Tibial nerve (tissue), 4 donors: ENCODE measurements around the gene ERBB4. TPM values are rescaled to one million over a fixed set of nuclear protein-coding genes. Genes with fewer than 3 reads are reported as not detected.
"Not testable (repeated sequence)": the region's sequence is repeated elsewhere in the genome, so short reads cannot be mapped to it uniquely, and the experiment has no call there.

Experiments used
- DNase-seq, 2 donors: peaks; one replicate each; pipeline ENCODE4 v3.0.0-alpha.2; 2019; ENCODE audit warnings: low spot score in 2 of 2
- H3K27ac ChIP-seq, 4 donors: fragments of 200-600 bp; sonication (generic) in 3 of 4; one replicate each; pipeline ENCODE4 v1.5.1; 2017 to 2019; ENCODE audit warnings: mild to moderate bottlenecking in 1 of 4
- H3K27me3 ChIP-seq, 2 donors: fragments of 200-600 bp; sonication (generic) in 1 of 2; one replicate each; pipeline versions ENCODE4 v1.5.1 to v1.6.0; 2017 to 2019
- H3K36me3 ChIP-seq, 3 donors: fragments of 200-600 bp; sonication (generic); one replicate each; pipeline ENCODE4 v1.5.1; 2018 to 2019
- H3K4me1 ChIP-seq, 4 donors: fragments of 200-600 bp; sonication (generic) in 3 of 4; one replicate each; pipeline ENCODE4 v1.5.1; 2017 to 2019
- H3K4me3 ChIP-seq, 4 donors: fragments of 200-600 bp; sonication (generic) in 3 of 4; one replicate each; pipeline ENCODE4 v1.5.1; 2017 to 2019; ENCODE audit warnings: mild to moderate bottlenecking in 1 of 4, moderate library complexity in 1 of 4
- H3K9me3 ChIP-seq, 4 donors: fragments of 200-600 bp; sonication (generic) in 3 of 4; one replicate each; pipeline ENCODE4 v1.5.1; 2017 to 2019
- CTCF ChIP-seq, 5 experiments: fragments of 200-600 bp in 3 of 5; fragments of 450-650 bp in 2 of 5; sonication (generic) in 3 of 5; IDR thresholded peaks; one replicate each; pipeline ENCODE4 v1.5.1; 2016 to 2019; ENCODE audit warnings: antibody characterized with exemption in 5 of 5, mild to moderate bottlenecking in 3 of 5, moderate library complexity in 2 of 5
- EP300 ChIP-seq, 2 donors: sonication (generic); formaldehyde crosslinking; IDR thresholded peaks; one replicate each; pipeline ENCODE4 v1.6.1; 2017; ENCODE audit warnings: antibody characterized with exemption in 2 of 2, mild to moderate bottlenecking in 1 of 2
- POLR2A ChIP-seq, 2 donors: fragments of 450-650 bp; IDR thresholded peaks; one replicate each; pipeline ENCODE4 v1.6.1; 2017; ENCODE audit warnings: antibody characterized with exemption in 2 of 2, mild to moderate bottlenecking in 2 of 2, moderate library complexity in 2 of 2
- WGBS, 2 donors: methylation state at CpG; one replicate each; pipeline ENCODE4 v1.1.5; 2018; 5-methylcytosine and 5-hydroxymethylcytosine counted together
- total RNA-seq, 4 donors: library from RNA; depleted of rRNA; stranded (reverse); fragments of >200 nt; gene quantifications; one replicate each; pipeline ENCODE4 v1.1.0, GENCODE V29; 2016

Gene ERBB4
- total RNA-seq, 4 donors from 2014 or later, result 2.4 to 3.3 (median 2.9) TPM

DNA sequence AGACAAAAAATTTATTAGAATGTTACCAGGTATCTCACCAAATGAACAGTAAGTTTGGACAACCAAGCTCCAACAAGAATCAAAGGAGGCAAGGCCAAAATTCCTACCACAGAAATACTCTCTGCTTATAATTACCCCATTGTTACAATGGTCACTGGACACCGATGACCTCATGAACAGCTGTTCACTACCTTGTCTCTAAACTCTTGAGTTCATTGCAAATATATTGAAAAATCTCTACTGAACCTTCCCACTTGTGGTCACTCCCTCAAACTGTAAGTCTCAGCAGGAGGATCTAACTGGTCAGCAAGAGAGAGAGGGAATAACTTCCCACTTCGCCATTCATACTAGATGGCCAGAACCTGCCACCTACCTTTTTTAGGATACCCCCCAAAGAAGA lies 50.0 kb downstream of the ERBB4 start:
- no peak for DNase-seq
- Histone ChIP-seq H3K4me3 (no peak overlapping the region), H3K36me3 (no peaks in the 10 kb centered on the region), H3K27ac (no peak overlapping the region), H3K4me1 (no peaks in the 10 kb centered on the region), H3K9me3 (no peaks in the 10 kb centered on the region), H3K27me3 (no peaks in the 10 kb centered on the region)
- TF ChIP-seq EP300 (IDR thresholded peaks at IDR 0.05) (no peak), POLR2A (IDR thresholded peaks at IDR 0.05) (no peak), CTCF (IDR thresholded peaks at IDR 0.05) (no peak)
- 83 to 96% methylated on average over 2 of the region's 2 CpGs for WGBS, 2 donors

- Histone ChIP-seq H3K27me3 (no peaks in the 10 kb centered on the region), H3K4me1 (no peaks in the 10 kb centered on the region), H3K9me3 (no peaks in the 10 kb centered on the region), H3K27ac (no peak overlapping the region), H3K36me3 (no peaks in the 10 kb centered on the region), H3K4me3 (no peak overlapping the region)
- no peak for DNase-seq
- TF ChIP-seq CTCF (IDR thresholded peaks at IDR 0.05) (no peak), EP300 (IDR thresholded peaks at IDR 0.05) (no peak), POLR2A (IDR thresholded peaks at IDR 0.05) (no peak)
- 54 to 56% methylated on average over 4 of the region's 4 CpGs for WGBS, 2 donors
Measured at GRCh38 chr2:212484563-212485080, 54.0 kb downstream of the ERBB4 start.

DNA sequence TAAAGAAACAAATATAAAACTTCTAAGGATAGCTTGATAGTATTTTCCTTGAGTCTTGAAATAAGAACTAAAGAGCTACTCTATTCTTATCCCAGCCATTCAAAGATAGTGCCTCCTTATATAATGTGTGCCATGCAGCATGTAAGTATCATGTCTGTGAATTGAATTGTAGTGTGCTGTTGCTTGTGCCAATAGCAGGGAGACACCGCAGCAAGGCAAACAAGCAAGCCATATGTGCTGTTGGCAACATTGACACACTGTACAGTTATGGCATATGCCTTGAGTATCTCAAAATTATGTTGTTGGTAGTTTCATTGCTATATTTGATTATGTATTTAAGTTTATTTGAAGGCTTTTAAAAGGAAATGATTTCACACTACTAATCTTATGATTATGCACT lies 58.2 kb downstream of the ERBB4 start:
- no peaks in the 10 kb centered on the region for H3K4me1 ChIP-seq
- H3K27ac ChIP-seq, result no peak overlapping the region
- H3K4me3 ChIP-seq, result no peak overlapping the region
- H3K9me3 ChIP-seq, result no peaks in the 10 kb centered on the region
- no peak for TF ChIP-seq EP300 (IDR thresholded peaks at IDR 0.05)
- TF ChIP-seq POLR2A (IDR thresholded peaks at IDR 0.05), result no peak
- no peak for TF ChIP-seq CTCF (IDR thresholded peaks at IDR 0.05)
- no peaks in the 10 kb centered on the region for H3K36me3 ChIP-seq
- H3K27me3 ChIP-seq, result no peaks in the 10 kb centered on the region
- no peak for DNase-seq
- WGBS, 2 donors, result 87 to 90% methylated on average over 1 of the region's 1 CpG

DNA sequence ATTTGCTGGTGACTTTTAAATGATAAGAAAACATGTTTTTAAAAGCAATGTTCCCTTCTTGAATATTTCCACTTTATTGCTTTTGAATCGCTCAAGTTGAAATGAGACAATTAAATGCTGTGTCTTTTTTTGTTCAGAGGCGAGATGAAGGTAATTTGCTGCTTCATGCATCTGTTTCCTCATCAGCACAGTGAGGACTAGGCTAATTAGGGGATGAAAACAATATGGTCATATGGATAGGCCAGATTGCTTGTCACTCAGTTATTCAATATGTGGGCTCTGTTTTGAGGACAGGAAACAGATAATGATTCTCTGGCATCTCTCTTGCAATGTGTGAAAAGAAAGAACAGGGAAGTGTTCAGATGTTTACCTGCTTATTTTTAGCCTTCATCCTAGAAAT lies 61.0 kb downstream of the ERBB4 start:
- H3K4me1 ChIP-seq, result no peaks in the 10 kb centered on the region
- DNase-seq, result no peak
- no peaks in the 10 kb centered on the region for H3K27me3 ChIP-seq
- no peaks in the 10 kb centered on the region for H3K9me3 ChIP-seq
- no peak overlapping the region for H3K4me3 ChIP-seq
- no peak overlapping the region for H3K27ac ChIP-seq
- no peaks in the 10 kb centered on the region for H3K36me3 ChIP-seq
- 68 to 76% methylated on average over 2 of the region's 2 CpGs for WGBS, 2 donors
- TF ChIP-seq CTCF (IDR thresholded peaks at IDR 0.05) (no peak), EP300 (IDR thresholded peaks at IDR 0.05) (no peak), POLR2A (IDR thresholded peaks at IDR 0.05) (no peak)

GRCh38 chr2:212473211-212473610 lies 65.4 kb downstream of the ERBB4 start:
- WGBS, 2 donors, result 82% methylated on average over 1 of the region's 1 CpG
- Histone ChIP-seq H3K4me1 (no peaks in the 10 kb centered on the region), H3K9me3 (no peaks in the 10 kb centered on the region), H3K4me3 (no peak overlapping the region), H3K27me3 (no peaks in the 10 kb centered on the region), H3K27ac (no peak overlapping the region), H3K36me3 (no peaks in the 10 kb centered on the region)
- TF ChIP-seq POLR2A (IDR thresholded peaks at IDR 0.05) (no peak), EP300 (IDR thresholded peaks at IDR 0.05) (no peak), CTCF (IDR thresholded peaks at IDR 0.05) (no peak)
- DNase-seq, result no peak

- not testable (repeated sequence) for H3K9me3 ChIP-seq, H3K4me3 ChIP-seq, DNase-seq, H3K27ac ChIP-seq, H3K36me3 ChIP-seq, H3K4me1 ChIP-seq, H3K27me3 ChIP-seq
- WGBS, 2 donors, result 78 to 92% methylated on average over 2 of the region's 2 CpGs
Measured at GRCh38 chr2:212467551-212467950, 71.1 kb downstream of the ERBB4 start.
